Hepatocyte (in vitro differentiated cells): Measurements from ENCODE around the gene DUSP2.

Experiments
- EZH2 ChIP-seq: fragments of 200-600 bp; sonication (generic); IDR thresholded peaks from 2 replicates; pipeline ENCODE4 v1.6.1; 2016; ENCODE audit warnings: antibody characterized with exemption, mild to moderate bottlenecking, borderline replicate concordance
- EZH2phosphoT487 ChIP-seq: fragments of 200-600 bp; sonication (generic); IDR thresholded peaks from one replicate; pipeline ENCODE4 v1.6.1; 2018; ENCODE audit warnings: antibody characterized with exemption, mild to moderate bottlenecking, low read depth, moderate library complexity; ENCODE audit not compliant: unreplicated experiment, severe bottlenecking
- TF ChIP-seq, protein P1 (sequence below): fragments of 200-600 bp; sonication (generic); IDR thresholded peaks from 2 replicates; pipeline ENCODE4 v1.5.1; 2016; ENCODE audit warnings: antibody characterized with exemption, mild to moderate bottlenecking; ENCODE audit not compliant: poor library complexity

- TF ChIP-seq, protein P1, sequence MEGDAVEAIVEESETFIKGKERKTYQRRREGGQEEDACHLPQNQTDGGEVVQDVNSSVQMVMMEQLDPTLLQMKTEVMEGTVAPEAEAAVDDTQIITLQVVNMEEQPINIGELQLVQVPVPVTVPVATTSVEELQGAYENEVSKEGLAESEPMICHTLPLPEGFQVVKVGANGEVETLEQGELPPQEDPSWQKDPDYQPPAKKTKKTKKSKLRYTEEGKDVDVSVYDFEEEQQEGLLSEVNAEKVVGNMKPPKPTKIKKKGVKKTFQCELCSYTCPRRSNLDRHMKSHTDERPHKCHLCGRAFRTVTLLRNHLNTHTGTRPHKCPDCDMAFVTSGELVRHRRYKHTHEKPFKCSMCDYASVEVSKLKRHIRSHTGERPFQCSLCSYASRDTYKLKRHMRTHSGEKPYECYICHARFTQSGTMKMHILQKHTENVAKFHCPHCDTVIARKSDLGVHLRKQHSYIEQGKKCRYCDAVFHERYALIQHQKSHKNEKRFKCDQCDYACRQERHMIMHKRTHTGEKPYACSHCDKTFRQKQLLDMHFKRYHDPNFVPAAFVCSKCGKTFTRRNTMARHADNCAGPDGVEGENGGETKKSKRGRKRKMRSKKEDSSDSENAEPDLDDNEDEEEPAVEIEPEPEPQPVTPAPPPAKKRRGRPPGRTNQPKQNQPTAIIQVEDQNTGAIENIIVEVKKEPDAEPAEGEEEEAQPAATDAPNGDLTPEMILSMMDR: no peak
- TF ChIP-seq EZH2 (no peak), EZH2phosphoT487 (no peak)
These were observed 22.8 kb downstream of the DUSP2 start for GRCh38 chr2:96122391-96122790.
